ENCODE measurements around the gene HOXA5. TPM values are rescaled to one million over a fixed set of nuclear protein-coding genes. Genes with fewer than 3 reads are reported as not detected.

HOXA5 gene
- total RNA-seq, 1 experiment from 2014 or later: 10.6 TPM

DNA sequence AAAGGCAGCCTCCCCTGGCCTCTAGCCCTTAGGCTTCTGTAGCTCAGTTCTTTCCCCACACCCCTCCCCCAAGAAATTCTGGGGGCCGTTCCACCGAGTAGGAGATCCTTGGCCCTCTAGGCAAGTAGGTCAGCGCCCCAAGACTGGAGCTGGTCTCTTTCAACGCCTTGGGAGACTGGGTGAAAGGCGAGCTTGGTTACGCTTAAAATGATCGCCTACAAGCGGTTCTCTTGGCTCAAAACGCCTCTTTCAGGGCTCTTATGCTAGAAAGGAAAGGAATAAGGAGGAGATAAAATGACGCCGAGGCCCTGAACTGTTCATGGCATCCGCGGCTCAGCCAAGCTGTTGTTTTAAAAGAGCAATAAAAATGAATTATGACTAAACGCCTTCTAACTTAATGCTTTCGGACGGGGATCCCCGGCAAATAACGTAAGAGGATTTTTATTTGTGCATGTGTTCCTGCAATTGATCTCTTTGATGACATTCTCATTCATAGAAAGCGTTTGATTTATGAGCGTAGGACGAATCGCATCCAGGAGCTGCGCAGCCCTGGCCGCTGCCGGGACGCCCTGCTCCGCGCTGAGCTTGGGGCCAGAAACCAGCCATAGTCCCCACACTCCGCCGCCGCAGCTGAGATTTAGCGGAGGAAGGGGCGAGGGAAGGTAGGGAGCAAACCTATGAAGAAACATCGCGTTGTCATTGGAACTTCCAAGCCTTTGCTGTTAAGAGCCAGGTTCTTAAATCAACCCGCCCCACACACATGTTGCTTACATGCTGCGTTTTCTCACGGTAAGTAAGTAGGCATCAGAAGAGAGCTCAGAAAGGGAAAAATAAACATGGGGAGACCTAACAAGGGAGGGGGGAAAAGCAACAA lies 44.7 kb downstream of the HOXA5 start:
- CTCF ChIA-PET: interaction anchor here (0.7 to 3.2 kb wide), 11 partner anchors 12 to 245 kb away, joined by 3 to 19 read pairs (median 5); partner anchors contain the start of gene HOXA3
- H3K27me3 Mint-ChIP-seq (ENCODE audit: unreplicated experiment): peaks cover 17% of the 10 kb centered on the region
- DNase-seq: peak; percentile 58

GRCh38 chr7:27097686-27098577 lies 45.5 kb downstream of the HOXA5 start:
- CTCF ChIA-PET: interaction anchor here (0.5 to 3.2 kb wide), 13 partner anchors 9 to 823 kb away, joined by 3 to 19 read pairs (median 4); no protein-coding TSS in a partner anchor
- Mint-ChIP-seq H3K27me3 (ENCODE audit: unreplicated experiment) (peaks cover 8% of the 10 kb centered on the region), H3K27ac (ENCODE audit: unreplicated experiment) (peak overlapping the region; percentile 66), H3K4me3 (ENCODE audit: low read depth, unreplicated experiment) (peak overlapping the region; percentile 70), H3K9me3 (ENCODE audit: low read depth, unreplicated experiment) (no peaks in the 10 kb centered on the region), H3K36me3 (ENCODE audit: insufficient read depth, unreplicated experiment) (peaks cover 17% of the 10 kb centered on the region), H3K4me1 (ENCODE audit: low read depth, unreplicated experiment) (peaks cover 43% of the 10 kb centered on the region)
- intact Hi-C loops (cut with micrococcal nuclease; ENCODE audit: unreplicated experiment): loop anchor here (2.0 kb wide), 1 partner anchor 17 kb away; no protein-coding TSS in a partner anchor
- peak; percentile 64 for DNase-seq
- TF ChIP-seq CTCF (IDR thresholded peaks at IDR 0.05; ENCODE audit: unreplicated experiment): no peak
- no TSS peak for BruUV-seq (replicated peaks)

More for the DNA sequence above, 44.7 kb downstream of the HOXA5 start:
- no peak for TF ChIP-seq CTCF (IDR thresholded peaks at IDR 0.05; ENCODE audit: unreplicated experiment)
- no peaks in the 10 kb centered on the region for H3K9me3 Mint-ChIP-seq (ENCODE audit: low read depth, unreplicated experiment)
- peak overlapping the region; percentile 70 for H3K4me3 Mint-ChIP-seq (ENCODE audit: low read depth, unreplicated experiment)
- peaks cover 17% of the 10 kb centered on the region for H3K36me3 Mint-ChIP-seq (ENCODE audit: insufficient read depth, unreplicated experiment)
- H3K27ac Mint-ChIP-seq (ENCODE audit: unreplicated experiment): peak overlapping the region; percentile 66
- intact Hi-C loops (cut with micrococcal nuclease; ENCODE audit: unreplicated experiment): loop anchor here (2.0 kb wide), 1 partner anchor 16 kb away; no protein-coding TSS in a partner anchor
- BruUV-seq (replicated peaks): no TSS peak
- peaks cover 51% of the 10 kb centered on the region for H3K4me1 Mint-ChIP-seq (ENCODE audit: low read depth, unreplicated experiment)

GRCh38 chr7:27096768-27097514 lies 46.5 kb downstream of the HOXA5 start:
- TF ChIP-seq CTCF (IDR thresholded peaks at IDR 0.05; ENCODE audit: unreplicated experiment): no peak
- Mint-ChIP-seq H3K4me3 (ENCODE audit: low read depth, unreplicated experiment) (peak overlapping the region; percentile 70), H3K9me3 (ENCODE audit: low read depth, unreplicated experiment) (no peaks in the 10 kb centered on the region), H3K36me3 (ENCODE audit: insufficient read depth, unreplicated experiment) (peaks cover 17% of the 10 kb centered on the region), H3K27me3 (ENCODE audit: unreplicated experiment) (no peaks in the 10 kb centered on the region), H3K27ac (ENCODE audit: unreplicated experiment) (no peak overlapping the region), H3K4me1 (ENCODE audit: low read depth, unreplicated experiment) (peaks cover 39% of the 10 kb centered on the region)
- CTCF ChIA-PET: interaction anchor here (0.6 to 3.2 kb wide), 6 partner anchors 8 to 238 kb away, joined by 3 to 8 read pairs (median 4); no protein-coding TSS in a partner anchor
- no peak for DNase-seq
- no TSS peak for BruUV-seq (replicated peaks)
- intact Hi-C loops (cut with micrococcal nuclease; ENCODE audit: unreplicated experiment): no loop called here

Measured in Calu3 (cell line).